ENCODE measurements around the gene MCEMP1. TPM values are rescaled to one million over a fixed set of nuclear protein-coding genes. Genes with fewer than 3 reads are reported as not detected.

MCEMP1 gene
- total RNA-seq, 1 experiment from 2014 or later: not detected

GRCh38 chr19:7670790-7671189 lies 6.1 kb upstream of the MCEMP1 start:
- no peak for DNase-seq (ENCODE audit: low spot score)

- no peak for DNase-seq (ENCODE audit: low spot score)
These were observed 4.4 kb upstream of the MCEMP1 start for GRCh38 chr19:7672522-7672921.

- DNase-seq (ENCODE audit: low spot score): peak; percentile 60
These were observed 2.6 kb upstream of the MCEMP1 start for GRCh38 chr19:7674010-7675005.

GRCh38 chr19:7676376-7676775 lies 514 bp upstream of the MCEMP1 start:
- DNase-seq (ENCODE audit: low spot score): no peak

GRCh38 chr19:7677669-7678311 lies 900 bp downstream of the MCEMP1 start:
- no peak for DNase-seq (ENCODE audit: low spot score)

GRCh38 chr19:7678971-7679751 lies 2.3 kb downstream of the MCEMP1 start:
- DNase-seq (ENCODE audit: low spot score): no peak

- no peak for DNase-seq (ENCODE audit: low spot score)
These were observed 3.1 kb downstream of the MCEMP1 start for GRCh38 chr19:7679771-7680605.

- peak; percentile 41 for DNase-seq (ENCODE audit: low spot score)
These were observed 3.9 kb downstream of the MCEMP1 start, which contains the start of gene TRAPPC5 for GRCh38 chr19:7680606-7681339. TSS of gene TRAPPC5 (plus strand) at chr19:7680833. CDS start at chr19:7682254, 1,421 bp downstream.

GRCh38 chr19:7681340-7682174 lies 4.7 kb downstream of the MCEMP1 start:
- DNase-seq (ENCODE audit: low spot score): peak; percentile 43

- no peak for DNase-seq (ENCODE audit: low spot score)
These were observed 5.4 kb downstream of the MCEMP1 start for GRCh38 chr19:7682175-7682855.

GRCh38 chr19:7685546-7686445 lies 8.9 kb downstream of the MCEMP1 start:
- no peak for DNase-seq (ENCODE audit: low spot score)

- no peak for DNase-seq (ENCODE audit: low spot score)
These were observed 10.3 kb downstream of the MCEMP1 start for GRCh38 chr19:7687177-7687576.

GRCh38 chr19:7689165-7689564 lies 12.3 kb downstream of the MCEMP1 start:
- no peak for DNase-seq (ENCODE audit: low spot score)

- DNase-seq (ENCODE audit: low spot score): no peak
These were observed 13.9 kb downstream of the MCEMP1 start for GRCh38 chr19:7690779-7691258.

- no peak for DNase-seq (ENCODE audit: low spot score)
These were observed 14.6 kb downstream of the MCEMP1 start for GRCh38 chr19:7691497-7691896.

- no peak for DNase-seq (ENCODE audit: low spot score)
These were observed 15.7 kb downstream of the MCEMP1 start for GRCh38 chr19:7692417-7693088.

GRCh38 chr19:7694499-7694898 lies 17.6 kb downstream of the MCEMP1 start:
- DNase-seq (ENCODE audit: low spot score): no peak

Measured in A172 (cell line).